Activated gamma-delta T cell treated with Interleukin-2 at 50 U/mL for 16 hours (primary cell): Measurements from ENCODE around the gene PRND.
"Not testable (repeated sequence)": the region's sequence is repeated elsewhere in the genome, so short reads cannot be mapped to it uniquely, and the experiment has no call there.

Experiments
- DNase-seq: peaks from one replicate; pipeline ENCODE4 v3.0.0-alpha.2; 2020

PRND gene, protein sequence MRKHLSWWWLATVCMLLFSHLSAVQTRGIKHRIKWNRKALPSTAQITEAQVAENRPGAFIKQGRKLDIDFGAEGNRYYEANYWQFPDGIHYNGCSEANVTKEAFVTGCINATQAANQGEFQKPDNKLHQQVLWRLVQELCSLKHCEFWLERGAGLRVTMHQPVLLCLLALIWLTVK

DNA sequence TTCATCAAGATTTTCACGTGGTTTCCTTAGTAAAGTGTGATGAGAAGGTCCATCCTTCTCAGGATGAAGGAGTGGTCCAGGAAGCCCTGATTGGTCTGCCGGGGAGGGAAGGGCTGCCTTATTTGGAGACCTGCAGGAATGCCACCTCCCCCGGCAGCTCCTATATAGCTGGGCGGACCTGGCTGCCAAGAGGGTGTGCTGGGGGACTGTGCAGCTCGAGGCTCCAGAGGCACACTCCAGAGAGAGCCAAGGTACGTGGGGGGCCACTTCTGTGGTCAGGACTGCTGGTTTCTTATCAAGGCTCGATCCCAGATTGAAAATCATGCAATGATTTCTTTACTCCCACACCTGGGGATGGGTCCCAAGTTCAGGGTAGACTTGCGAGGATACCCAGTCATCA is at the start of gene PRND:
PRND (plus strand) TSS at position 191 of the 400 bp plus-strand sequence. CDS start 2,643 bp downstream, outside the sequence.
- DNase-seq: no peak

DNA sequence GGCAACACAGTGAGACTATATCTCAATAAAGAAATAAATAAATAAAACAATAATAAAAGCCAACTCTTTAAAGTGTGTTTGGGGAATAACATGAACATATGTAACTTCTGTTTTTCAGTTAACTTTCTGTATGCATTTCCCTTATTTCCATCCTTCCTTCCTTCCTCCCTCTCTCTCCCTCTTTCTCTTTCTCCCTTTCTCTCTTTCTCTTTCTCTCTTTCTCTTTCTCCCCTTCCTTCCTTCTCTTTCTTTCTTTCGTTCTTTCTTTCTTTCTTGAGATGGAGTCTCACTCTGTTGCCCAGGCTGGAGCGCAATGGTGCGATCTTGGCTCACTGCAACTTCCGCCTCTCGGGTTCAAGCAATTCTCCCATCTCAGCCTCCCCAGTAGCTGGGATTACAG is 48.8 kb upstream of the PRND start:
- no peak for DNase-seq

DNA sequence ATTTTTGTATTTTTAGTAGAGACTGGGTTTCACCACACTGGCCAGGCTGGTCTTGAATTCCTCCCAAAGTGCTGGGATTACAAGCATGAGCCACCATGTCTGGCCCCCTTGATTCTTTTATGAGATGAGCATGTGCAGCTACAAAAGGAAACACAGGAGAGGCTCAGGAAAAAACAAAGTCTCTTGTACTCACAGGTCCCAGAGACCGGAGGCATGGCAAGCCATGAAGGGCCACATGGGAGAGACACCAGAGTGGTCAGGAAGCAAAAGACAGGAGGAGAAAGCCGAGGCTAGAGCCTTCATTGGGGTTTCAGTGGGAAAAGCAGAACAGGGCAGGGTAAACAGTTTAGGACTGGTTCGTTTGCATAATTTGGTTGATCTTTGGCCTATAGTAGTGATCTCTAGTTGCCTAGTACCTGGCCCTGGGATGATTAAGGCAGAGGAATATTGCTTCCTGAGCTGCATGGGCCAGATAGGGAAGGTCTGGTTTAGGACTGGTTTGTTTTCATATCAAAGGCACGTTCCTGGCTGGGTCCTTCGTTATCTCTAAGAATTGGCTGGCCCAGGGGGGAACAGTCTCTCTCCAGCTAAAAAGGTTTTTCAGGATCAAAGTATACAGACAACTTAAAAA is 48.2 kb upstream of the PRND start:
- DNase-seq: no peak

DNA sequence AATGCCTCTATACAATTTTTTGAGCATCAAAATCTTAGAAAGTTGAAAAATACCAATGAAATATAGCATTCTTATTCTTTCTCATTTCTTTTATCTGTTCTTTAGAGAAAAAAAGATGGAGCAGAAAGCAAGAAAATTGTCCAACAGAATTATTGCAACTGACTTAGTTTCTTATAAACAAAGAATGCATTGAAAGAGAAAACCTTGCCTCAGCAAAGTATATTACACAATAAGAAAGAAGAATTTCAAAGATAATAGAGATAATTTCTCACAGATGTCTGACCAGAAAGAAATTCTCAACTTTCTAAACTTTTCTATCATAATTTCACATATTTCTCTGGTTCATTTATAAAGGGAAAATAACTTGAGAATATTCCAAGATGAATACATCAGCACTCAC is 47.0 kb upstream of the PRND start:
- DNase-seq: no peak

DNA sequence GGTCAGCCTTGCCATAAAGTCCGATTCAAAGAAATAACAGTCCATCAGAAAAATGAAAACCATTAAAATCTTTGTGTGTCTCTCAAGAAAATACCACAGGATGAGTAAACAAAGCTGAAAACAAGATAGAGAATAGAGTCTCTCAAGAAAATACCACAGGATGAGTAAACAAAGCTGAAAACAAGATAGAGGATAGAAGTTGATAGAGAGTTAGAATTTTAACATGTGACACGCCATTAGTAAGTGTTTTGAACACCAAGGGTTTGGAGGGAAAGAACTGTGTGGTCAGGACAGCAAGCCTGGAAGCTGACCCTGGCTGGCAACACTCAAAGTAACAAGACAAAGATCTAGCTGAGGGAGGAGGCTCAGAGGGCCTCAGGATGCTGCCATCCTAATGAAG is 43.9 kb upstream of the PRND start:
- DNase-seq: no peak

DNA sequence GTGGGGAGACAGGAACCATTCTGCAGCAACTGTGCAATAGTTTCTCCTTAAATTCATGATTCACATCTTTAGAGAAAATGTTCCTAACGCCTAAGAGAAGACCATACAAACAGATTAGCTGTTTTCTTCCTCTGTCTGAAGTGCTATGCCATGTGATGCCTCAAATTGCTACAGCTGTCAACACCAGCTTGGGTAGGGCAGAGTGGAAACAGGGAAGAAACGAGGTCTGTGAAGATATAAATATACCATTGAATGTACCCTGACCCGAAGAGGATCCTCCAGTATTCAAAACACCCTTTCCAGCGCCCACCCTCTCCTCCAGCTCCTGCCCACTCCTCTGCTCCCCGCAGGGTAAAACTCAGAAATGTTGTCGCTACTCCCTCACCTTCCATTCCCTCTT is 40.3 kb upstream of the PRND start:
- DNase-seq: no peak

DNA sequence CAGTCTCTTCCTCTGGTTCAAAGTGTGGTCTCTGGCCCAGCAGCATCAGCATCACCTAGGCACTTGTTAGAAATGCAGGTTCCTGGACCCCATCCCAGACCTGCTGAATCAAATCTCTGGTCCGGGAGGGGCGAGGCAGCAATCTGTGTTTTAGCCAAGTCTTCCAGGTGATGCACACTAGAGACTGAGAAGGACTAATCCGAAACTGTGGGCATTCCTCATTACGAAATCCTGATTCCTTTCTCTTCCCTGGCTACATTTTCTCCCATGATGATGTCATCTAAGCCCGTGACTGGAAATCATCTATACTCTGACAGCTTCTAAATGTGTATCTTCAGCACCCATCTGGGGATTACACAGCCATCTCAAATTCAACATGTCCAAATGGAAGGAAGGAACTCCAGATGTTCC is 39.7 kb upstream of the PRND start:
- no peak for DNase-seq

DNA sequence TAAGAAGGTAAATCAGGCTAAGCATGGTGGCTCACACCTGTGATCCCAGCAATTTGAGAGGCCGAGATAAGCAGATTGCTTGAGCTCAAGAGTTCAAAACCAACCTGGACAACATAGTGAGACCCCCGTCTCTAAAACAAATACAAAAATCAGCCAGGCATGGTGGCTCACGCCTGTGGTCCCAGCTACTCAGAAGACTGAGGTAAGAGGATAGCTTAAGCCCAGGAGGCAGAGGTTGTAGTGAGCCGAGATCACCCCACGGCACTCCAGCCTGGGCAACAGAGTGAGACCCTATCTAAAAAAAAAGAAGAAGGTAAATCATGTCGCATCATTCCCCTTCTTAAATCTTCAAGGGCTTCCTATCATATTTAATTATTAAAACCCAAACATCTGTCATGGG is 39.0 kb upstream of the PRND start:
- no peak for DNase-seq

DNA sequence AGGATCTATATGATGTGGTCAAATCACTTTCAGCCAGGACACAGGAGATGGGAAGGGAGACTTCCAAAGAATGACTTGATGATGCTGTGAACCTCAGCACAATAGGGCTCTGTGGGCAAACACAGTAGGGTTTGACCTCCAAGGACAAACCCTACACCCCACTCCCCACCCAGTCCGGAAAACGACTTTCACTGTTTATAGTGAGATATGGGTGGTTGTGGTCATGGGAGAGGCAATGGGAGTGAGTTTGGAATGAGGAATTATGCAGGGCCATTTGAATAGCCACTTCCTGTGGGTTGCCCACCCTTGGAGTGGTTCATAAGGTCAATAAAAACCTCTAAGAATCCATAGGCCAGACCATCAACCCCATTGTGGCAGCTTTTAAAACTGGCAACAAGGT is 38.4 kb upstream of the PRND start:
- DNase-seq: no peak

DNA sequence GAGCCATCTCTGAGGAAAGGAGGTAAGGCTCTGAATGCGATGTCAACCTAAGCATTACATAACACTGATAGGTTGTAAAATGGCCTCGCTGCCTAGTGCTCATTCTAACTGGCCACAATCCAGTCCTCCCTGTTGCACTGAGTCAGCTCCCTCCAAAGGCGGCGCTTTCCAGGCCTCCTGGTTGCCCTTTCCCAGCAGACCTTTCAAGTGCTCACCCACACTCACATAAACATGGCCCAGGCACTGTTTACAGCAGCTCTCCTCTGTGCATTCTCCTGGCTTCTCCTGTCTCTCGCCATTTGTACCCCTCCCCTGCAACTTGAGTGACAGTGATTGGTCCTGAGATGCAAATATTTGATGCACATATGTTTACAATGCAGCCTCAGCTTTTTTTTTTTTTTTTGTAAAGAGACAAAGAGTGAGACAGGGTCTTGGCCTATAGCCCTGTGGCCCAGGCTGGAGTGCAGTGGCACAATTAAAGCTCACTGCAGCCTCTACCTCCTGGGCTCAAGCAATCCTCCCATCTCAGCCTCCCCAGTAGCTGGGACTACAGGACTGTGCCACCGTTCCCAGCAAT is 36.8 kb upstream of the PRND start:
- DNase-seq: no peak

DNA sequence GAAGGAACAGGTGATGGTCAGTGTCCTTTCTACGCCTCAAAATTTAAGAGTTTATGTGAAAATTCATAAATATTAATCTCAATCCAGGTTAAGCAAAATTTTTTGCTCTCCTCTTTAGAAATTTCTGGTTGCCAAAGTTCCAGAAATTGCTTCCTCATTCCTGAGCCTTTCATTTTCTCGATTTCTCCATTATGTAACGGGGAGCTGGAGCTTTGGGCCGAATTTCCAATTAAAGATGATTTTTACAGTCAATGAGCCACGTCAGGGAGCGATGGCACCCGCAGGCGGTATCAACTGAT is 35.8 kb upstream of the PRND start:
- DNase-seq: no peak

DNA sequence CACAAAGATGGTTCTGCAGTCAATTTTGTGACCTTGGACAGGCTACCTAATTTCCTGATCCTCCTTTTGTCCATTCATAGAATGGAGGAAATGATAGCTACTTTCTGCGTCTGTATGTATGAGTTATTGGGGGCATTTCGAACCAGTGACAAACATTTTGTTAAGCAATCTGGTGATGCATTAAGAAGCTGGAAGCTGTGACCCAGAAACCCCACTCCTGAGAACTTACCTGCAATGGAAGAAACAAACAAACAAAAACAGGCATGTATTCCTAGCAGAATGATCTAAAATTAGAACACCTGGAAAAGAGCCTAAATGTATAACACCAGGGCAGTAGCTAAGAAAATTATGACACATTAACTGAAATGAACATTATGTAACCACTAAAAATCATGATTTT is 33.4 kb upstream of the PRND start:
- DNase-seq: no peak

DNA sequence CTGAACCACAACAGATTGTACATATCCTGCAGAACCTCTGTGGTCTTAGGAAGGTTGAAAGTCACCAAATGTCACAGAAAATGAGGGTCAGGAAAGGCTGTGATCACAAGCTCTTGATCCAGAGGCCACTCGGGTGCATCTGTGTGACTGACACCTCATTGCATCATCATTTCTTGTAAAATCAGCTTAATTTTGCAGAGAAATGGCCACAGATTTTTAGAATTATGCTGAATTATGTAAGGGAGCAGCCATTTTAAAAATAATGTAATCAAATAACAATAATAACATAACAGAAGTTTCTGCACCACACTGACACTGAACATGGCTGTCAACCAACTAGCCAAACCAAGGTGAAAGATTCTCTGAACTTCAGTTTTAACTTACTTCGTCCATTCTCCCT is 32.5 kb upstream of the PRND start:
- DNase-seq: no peak

DNA sequence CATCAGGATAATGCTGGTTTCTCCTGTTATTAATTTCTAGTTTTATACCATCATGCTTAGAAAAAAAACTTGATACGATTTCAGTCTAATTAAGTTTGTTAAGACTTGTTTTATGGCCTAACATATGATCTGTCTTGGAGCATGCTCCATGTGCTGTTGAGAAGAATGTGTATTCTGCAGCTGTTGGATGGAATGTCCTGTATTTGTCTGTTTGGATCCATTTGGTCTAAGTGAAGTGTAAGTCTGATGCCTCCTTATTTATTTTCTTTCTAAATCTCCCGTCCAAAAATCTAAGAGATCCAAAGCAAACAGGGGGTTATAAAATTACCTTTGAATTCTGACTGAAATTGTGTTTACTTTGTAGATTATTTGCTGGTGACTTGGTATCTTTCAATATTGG is 30.0 kb upstream of the PRND start:
- DNase-seq: no peak

DNA sequence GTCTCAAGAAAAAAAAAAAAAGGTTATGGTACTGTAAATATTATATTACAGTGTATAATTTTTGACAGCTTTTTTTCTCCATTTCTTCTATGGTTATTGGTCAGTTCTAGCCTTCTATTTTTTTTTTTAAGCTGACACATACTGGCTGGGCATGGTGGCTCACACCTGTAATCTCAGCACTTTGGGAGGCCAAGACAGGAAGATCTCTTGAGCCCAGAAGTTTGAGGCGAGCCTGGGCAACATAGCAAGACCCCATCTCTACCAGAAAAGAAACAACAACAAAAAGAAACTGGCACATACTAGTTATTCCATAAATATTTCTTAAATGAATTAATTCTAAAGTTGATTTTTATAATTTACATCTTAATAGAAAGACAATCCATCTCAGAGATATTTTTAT is 27.6 kb upstream of the PRND start:
- DNase-seq: no peak

DNA sequence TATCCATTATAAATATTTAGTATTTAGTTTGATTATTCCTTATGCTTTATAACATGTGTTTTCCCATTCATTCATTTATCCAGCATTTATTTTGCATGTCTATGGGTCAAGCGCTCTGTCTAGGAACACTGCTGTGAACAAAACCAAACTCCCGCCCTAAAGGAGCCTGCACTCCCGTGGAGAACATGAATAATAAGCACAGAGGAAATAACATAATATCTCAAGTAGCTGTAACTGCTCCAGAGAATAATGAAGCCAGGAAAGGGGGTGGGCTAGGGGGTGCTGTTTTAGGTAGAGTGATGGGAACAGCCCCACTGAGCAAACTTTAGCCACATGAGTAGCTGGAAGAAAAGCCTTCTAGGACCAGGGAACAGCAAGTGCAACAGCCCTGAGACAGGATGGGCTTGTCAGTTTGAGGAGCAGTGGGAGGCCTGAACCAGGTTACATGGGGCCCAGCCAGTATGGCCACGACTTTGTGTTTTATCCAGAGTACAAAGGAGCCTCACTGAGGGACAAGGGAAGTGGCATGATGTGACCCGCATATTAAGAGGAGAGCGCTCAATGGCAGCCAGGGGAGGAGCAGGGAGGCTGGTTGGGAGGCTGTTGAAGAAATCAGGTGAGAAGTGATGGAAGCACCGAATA is 24.4 kb upstream of the PRND start:
- DNase-seq: no peak

DNA sequence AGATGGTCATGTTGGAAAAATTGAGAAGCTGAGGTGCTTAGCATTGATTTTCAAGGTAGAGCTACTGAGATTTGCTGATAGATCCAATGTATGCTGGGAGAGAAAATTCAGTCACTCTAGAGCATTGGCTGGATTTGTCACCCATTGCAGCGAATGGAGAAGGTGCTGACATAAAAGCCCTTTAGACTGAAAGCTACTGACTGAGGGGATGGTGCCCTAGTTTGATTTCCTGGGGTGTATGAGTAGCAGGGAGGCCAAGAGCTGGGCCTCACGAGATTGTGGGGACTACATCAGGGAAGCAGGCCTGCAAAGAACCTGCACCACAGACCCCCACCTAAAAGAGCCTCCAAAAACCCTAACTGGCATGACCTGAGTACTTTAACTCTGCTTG is 23.9 kb upstream of the PRND start:
- DNase-seq: no peak

DNA sequence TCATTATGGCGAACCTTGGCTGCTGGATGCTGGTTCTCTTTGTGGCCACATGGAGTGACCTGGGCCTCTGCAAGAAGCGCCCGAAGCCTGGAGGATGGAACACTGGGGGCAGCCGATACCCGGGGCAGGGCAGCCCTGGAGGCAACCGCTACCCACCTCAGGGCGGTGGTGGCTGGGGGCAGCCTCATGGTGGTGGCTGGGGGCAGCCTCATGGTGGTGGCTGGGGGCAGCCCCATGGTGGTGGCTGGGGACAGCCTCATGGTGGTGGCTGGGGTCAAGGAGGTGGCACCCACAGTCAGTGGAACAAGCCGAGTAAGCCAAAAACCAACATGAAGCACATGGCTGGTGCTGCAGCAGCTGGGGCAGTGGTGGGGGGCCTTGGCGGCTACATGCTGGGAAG is 22.5 kb upstream of the PRND start:
- DNase-seq: no peak

DNA sequence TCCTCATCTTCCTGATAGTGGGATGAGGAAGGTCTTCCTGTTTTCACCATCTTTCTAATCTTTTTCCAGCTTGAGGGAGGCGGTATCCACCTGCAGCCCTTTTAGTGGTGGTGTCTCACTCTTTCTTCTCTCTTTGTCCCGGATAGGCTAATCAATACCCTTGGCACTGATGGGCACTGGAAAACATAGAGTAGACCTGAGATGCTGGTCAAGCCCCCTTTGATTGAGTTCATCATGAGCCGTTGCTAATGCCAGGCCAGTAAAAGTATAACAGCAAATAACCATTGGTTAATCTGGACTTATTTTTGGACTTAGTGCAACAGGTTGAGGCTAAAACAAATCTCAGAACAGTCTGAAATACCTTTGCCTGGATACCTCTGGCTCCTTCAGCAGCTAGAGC is 21.8 kb upstream of the PRND start:
- no peak for DNase-seq

DNA sequence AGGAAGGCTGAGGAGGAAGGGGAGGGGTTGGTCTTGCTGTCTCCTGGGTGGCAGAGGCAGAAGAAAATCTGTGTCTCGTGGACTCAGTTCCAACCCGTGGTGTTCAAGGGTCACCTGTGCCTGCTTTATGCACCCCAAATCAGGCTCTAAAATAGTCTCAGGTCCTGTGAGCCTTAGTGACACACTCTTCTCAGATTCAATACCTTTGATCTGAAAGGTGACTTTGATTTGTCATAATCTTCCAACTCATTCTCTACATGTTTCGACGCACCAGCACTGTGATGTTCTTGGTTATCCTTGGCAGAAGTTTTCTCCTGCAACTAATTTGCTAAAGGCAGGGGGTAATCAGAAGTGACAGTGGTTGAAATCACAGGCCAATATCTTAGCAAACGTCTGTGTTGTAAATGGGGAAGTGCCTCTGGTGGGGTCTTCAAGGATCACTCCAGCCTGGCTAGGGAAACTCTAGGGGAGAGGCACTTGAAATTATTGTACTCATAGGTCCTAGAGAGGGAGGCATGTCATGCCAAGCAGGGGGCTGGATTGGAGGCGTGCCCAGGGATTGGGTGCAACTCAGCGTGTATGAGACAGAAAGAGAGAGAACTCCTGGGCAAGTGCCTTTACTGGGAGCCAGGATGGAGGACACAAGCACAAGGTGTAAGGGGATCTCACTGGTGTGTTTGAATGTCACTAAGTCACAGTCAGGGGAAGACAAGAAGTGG is 19.0 kb upstream of the PRND start:
- DNase-seq: no peak

DNA sequence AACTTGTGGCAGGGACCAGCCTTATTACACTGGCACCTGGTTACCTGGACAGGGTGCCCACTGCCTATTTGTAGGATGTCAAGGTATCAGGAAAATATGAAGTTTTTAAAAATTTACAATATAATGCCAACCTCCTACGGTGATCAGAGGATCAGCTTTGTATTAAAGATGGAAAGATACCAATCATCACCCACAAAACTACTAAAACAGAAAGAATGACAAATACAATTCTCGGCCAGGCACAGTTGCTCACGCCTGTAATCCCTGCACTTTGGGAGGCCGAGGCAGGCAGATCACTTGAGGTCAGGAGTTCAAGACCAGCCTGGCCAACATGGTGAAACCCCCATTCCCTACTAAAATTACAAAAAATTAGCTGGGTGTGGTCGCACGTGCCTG is 18.4 kb upstream of the PRND start:
- DNase-seq: no peak

DNA sequence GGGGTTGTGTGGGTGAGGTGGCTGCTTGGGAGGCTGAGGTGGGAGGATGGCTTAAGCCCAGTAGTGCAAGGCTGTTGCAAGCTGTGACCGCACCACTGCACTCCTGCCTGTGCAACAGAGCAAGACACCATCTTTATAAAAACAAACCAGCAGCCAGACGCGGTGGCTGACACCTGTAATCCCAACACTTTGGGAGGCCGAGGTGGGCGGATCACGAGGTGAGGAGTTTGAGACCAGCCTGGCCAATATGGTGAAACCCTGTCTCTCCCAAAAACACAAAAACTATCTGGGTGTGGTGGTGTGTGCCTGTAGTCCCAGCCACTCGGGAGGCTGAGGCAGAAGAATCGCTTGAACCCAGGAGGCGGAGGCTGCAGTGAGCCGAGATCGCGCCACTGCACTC is 14.8 kb upstream of the PRND start:
- DNase-seq: not testable (repeated sequence)

DNA sequence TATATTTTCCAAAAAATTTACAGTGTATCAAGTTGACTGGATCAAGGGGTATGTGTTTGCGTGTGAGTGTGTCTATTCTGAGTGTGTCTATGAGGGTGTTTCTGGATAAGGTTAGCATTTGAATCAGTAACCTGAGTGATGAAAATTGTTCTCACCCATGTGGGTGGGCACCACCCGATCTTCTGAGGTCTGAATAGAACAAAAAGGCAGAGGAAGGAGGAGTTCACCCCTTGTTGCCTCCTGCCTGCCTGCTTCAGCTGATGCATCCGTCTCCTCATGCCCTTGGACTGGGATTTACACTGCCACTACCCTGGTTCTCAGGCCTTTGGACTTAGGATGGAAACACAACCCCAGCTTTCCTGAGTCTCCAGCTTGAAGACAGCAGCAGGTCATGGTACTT is 13.7 kb upstream of the PRND start:
- no peak for DNase-seq

DNA sequence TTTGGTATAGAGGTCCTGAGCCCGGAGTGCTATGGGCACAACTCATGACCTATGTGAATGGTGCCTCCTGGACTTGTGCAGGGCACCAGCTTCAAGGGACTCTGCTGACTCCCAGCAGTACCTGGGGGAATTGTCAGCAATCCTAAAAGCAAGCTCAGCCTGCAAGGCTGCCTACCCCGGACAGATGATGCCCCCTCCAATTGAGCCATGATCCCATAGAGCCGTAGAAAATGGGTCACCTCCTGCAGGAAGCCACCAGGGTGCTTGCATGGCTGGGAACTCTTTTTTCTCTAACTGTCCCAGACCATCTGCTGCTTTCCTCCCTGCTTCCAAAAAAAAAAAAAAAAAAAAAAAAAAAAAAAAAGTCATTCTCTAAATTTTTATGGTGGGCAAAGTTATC is 12.9 kb upstream of the PRND start:
- no peak for DNase-seq
